H9 (cell line): Measurements from ENCODE around the gene PAX9. TPM values are rescaled to one million over a fixed set of nuclear protein-coding genes. Genes with fewer than 3 reads are reported as not detected.

Source experiments
- DNase-seq: peaks from one replicate; pipeline ENCODE4 v3.0.0-alpha.2; 2017
- H2AFZ ChIP-seq: one replicate; pipeline ENCODE4 v1.6.1; 2013; ENCODE audit warnings: mild to moderate bottlenecking, low read length, control low read depth, moderate library complexity
- H2AK5ac ChIP-seq: 2 replicates; pipeline ENCODE4 v1.6.1; 2013; ENCODE audit warnings: low read length, control low read depth, mixed read lengths; ENCODE audit not compliant: insufficient read length
- H2BK120ac ChIP-seq: one replicate; pipeline ENCODE4 v1.6.1; 2013; ENCODE audit warnings: low read depth, mild to moderate bottlenecking, low read length, control low read depth, inconsistent platforms; ENCODE audit not compliant: poor library complexity, severe bottlenecking
- H2BK12ac ChIP-seq: 2 replicates; pipeline ENCODE4 v1.6.1; 2013; ENCODE audit warnings: low read length, control low read depth, mixed read lengths, low read depth; ENCODE audit not compliant: insufficient read length
- H2BK15ac ChIP-seq: 2 replicates; pipeline ENCODE4 v1.6.1; 2013; ENCODE audit warnings: low read depth, low read length, control low read depth
- H2BK20ac ChIP-seq: one replicate; pipeline ENCODE4 v1.6.1; 2013; ENCODE audit warnings: low read depth, mild to moderate bottlenecking, low read length, control low read depth, inconsistent platforms; ENCODE audit not compliant: poor library complexity, severe bottlenecking
- H2BK5ac ChIP-seq: 2 replicates; pipeline ENCODE4 v1.6.1; 2013; ENCODE audit warnings: low read length, control low read depth, mixed read lengths; ENCODE audit not compliant: insufficient read length
- H3K14ac ChIP-seq: 2 replicates; pipeline ENCODE4 v1.6.1; 2013; ENCODE audit warnings: low read length, control low read depth; ENCODE audit not compliant: insufficient read depth
- H3K18ac ChIP-seq: 2 replicates; pipeline ENCODE4 v1.6.1; 2013; ENCODE audit warnings: low read depth, mild to moderate bottlenecking, mixed read lengths, low read length, control low read depth; ENCODE audit not compliant: insufficient read length
- H3K23ac ChIP-seq: 2 replicates; pipeline ENCODE4 v1.6.1; 2013; ENCODE audit warnings: low read length, control low read depth, mixed read lengths, low read depth; ENCODE audit not compliant: insufficient read length
- H3K23me2 ChIP-seq: 2 replicates; pipeline ENCODE4 v1.6.1; 2013; ENCODE audit warnings: low read depth, mild to moderate bottlenecking, mixed read lengths, low read length, control low read depth; ENCODE audit not compliant: insufficient read length, poor library complexity, severe bottlenecking
- H3K27ac ChIP-seq: 2 replicates; pipeline ENCODE4 v1.5.1; 2013; ENCODE audit warnings: low read length, control low read depth, mixed read lengths, low read depth; ENCODE audit not compliant: insufficient read length
- H3K27me3 ChIP-seq: 2 replicates; pipeline ENCODE4 v1.6.1; 2013; ENCODE audit warnings: low read length, control low read depth, inconsistent platforms; ENCODE audit not compliant: insufficient read depth
- H3K4ac ChIP-seq: 2 replicates; pipeline ENCODE4 v1.6.1; 2013; ENCODE audit warnings: low read depth, mild to moderate bottlenecking, control low read depth, inconsistent platforms, low read length, moderate library complexity
- H3K4me1 ChIP-seq: 2 replicates; pipeline ENCODE4 v1.6.1; 2013; ENCODE audit warnings: low read length, control low read depth, inconsistent platforms; ENCODE audit not compliant: insufficient read depth
- H3K4me2 ChIP-seq: 2 replicates; pipeline ENCODE4 v1.6.1; 2013; ENCODE audit warnings: low read length, control low read depth, mixed read lengths; ENCODE audit not compliant: insufficient read length, insufficient read depth
- H3K56ac ChIP-seq: 2 replicates; pipeline ENCODE4 v1.6.1; 2013; ENCODE audit warnings: low read depth, mild to moderate bottlenecking, mixed read lengths, low read length, control low read depth; ENCODE audit not compliant: insufficient read length
- H3K79me1 ChIP-seq: 2 replicates; pipeline ENCODE4 v1.6.1; 2013; ENCODE audit warnings: low read depth, mild to moderate bottlenecking, moderate library complexity, low read length, control low read depth, inconsistent platforms; ENCODE audit not compliant: insufficient read depth, poor library complexity, severe bottlenecking
- H3K79me2 ChIP-seq: 2 replicates; pipeline ENCODE4 v1.6.1; 2013; ENCODE audit warnings: low read length, control low read depth, inconsistent platforms; ENCODE audit not compliant: insufficient read depth
- H3K9ac ChIP-seq: 2 replicates; pipeline ENCODE4 v1.6.1; 2013; ENCODE audit warnings: low read length, control low read depth, mixed read lengths; ENCODE audit not compliant: insufficient read length; ENCODE audit errors: extremely low read depth
- H3K9me3 ChIP-seq: one replicate; pipeline ENCODE4 v1.6.1; 2013; ENCODE audit warnings: low read depth, low read length, inconsistent platforms; ENCODE audit not compliant: control insufficient read depth
- H3T11ph ChIP-seq: one replicate; pipeline ENCODE4 v1.6.1; 2013; ENCODE audit warnings: mild to moderate bottlenecking, low read length, control low read depth, inconsistent platforms
- H4K20me1 ChIP-seq: one replicate; pipeline ENCODE4 v1.6.1; 2013; ENCODE audit not compliant: control insufficient read depth, insufficient read length, insufficient read depth
- H4K5ac ChIP-seq: 2 replicates; pipeline ENCODE4 v1.6.1; 2013; ENCODE audit warnings: low read depth, mild to moderate bottlenecking, mixed read lengths, low read length, control low read depth; ENCODE audit not compliant: insufficient read length
- H4K8ac ChIP-seq: replicated peaks from 2 replicates; pipeline ENCODE4 v1.6.1; 2013; ENCODE audit warnings: low read length, control low read depth, mixed read lengths, low read depth; ENCODE audit not compliant: insufficient read length
- H4K91ac ChIP-seq: 2 replicates; pipeline ENCODE4 v1.6.1; 2013; ENCODE audit warnings: low read depth, mild to moderate bottlenecking, moderate library complexity, mixed read lengths, low read length, control low read depth; ENCODE audit not compliant: insufficient read length
- H3K27ac Mint-ChIP-seq, 3 experiments: 2 replicates in 2 of 3; 3 replicates in 1 of 3; pipeline ENCODE4 v1.8.0; 2020 to 2021; ENCODE audit warnings: mixed read lengths in 3 of 3, mild to moderate bottlenecking in 1 of 3, moderate library complexity in 1 of 3
- H3K27me3 Mint-ChIP-seq: 2 replicates; pipeline ENCODE4 v1.8.0; 2021; ENCODE audit warnings: low read depth, mild to moderate bottlenecking, moderate library complexity, mixed read lengths
- H3K36me3 Mint-ChIP-seq, 3 experiments: 2 replicates in 2 of 3; 3 replicates in 1 of 3; pipeline ENCODE4 v1.8.0; 2020 to 2021; ENCODE audit warnings: low read depth in 3 of 3, mixed read lengths in 3 of 3; ENCODE audit not compliant: insufficient read depth in 1 of 3
- H3K4me1 Mint-ChIP-seq, 2 experiments: 2 replicates each; pipeline ENCODE4 v1.8.0; 2020; ENCODE audit warnings: mixed read lengths in 2 of 2
- H3K4me3 Mint-ChIP-seq, 2 experiments: 2 replicates in 1 of 2; 3 replicates in 1 of 2; pipeline ENCODE4 v1.8.0; 2020 to 2021; ENCODE audit warnings: mild to moderate bottlenecking in 2 of 2, mixed read lengths in 2 of 2, moderate library complexity in 1 of 2
- H3K9me3 Mint-ChIP-seq, 2 experiments: 2 replicates in 1 of 2; 3 replicates in 1 of 2; pipeline ENCODE4 v1.8.0; 2020; ENCODE audit warnings: mild to moderate bottlenecking in 2 of 2, mixed read lengths in 2 of 2, moderate library complexity in 1 of 2
- CTCF ChIP-seq: fragments of 200-600 bp; sonication (generic); conservative IDR thresholded peaks from 3 replicates; pipeline ENCODE4 v1.8.0; 2021; ENCODE audit warnings: antibody characterized with exemption, mild to moderate bottlenecking
- WGBS: extraction: QIAGEN DNeasy Blood & Tissue Kit; methylation state at CpG from one replicate; pipeline ENCODE4 v1.1.7; 2013; ENCODE audit warnings: missing lambda C conversion rate, low lambda C conversion rate, mixed read lengths; ENCODE audit not compliant: insufficient read length; ENCODE audit errors: extremely low coverage; 5-methylcytosine and 5-hydroxymethylcytosine counted together
- total RNA-seq: library from RNA; stranded (reverse); gene quantifications from 2 replicates; pipeline ENCODE4 v1.2.1, GENCODE V29; 2021

The PAX9 gene
- total RNA-seq, 1 experiment from 2014 or later = not detected

- no peaks in the 10 kb centered on the region for H4K20me1 ChIP-seq
- H3K27me3 Mint-ChIP-seq = no peaks in the 10 kb centered on the region; the same call in 1 of the 2 replicates
Measured at GRCh38 chr14:36716614-36717184, 55.0 kb downstream of the PAX9 start.

More at GRCh38 chr14:36716614-36717184, 55.0 kb downstream of the PAX9 start:
- no peaks in the 10 kb centered on the region for H3K36me3 Mint-ChIP-seq
- Histone ChIP-seq H3K9ac (no peak overlapping the region), H4K5ac (no peak overlapping the region), H3K18ac (no peak overlapping the region), H3K4ac (no peak overlapping the region), H2AK5ac (no peak overlapping the region), H3T11ph (no peak overlapping the region), H3K79me2 (no peaks in the 10 kb centered on the region), H3K79me1 (no peaks in the 10 kb centered on the region), H3K14ac (no peak overlapping the region), H3K4me2 (no peak overlapping the region), H2BK15ac (no peak overlapping the region), H3K23me2 (no peaks in the 10 kb centered on the region), H3K27ac (no peak overlapping the region), H3K56ac (no peak overlapping the region), H2BK120ac (no peak overlapping the region), H3K23ac (no peak overlapping the region), H3K27me3 (no peaks in the 10 kb centered on the region), H2BK5ac (no peak overlapping the region), H2BK12ac (no peak overlapping the region), H2BK20ac (no peak overlapping the region), H3K4me1 (peaks cover 3% of the 10 kb centered on the region; the same call in 1 of the 2 replicates), H4K91ac (no peak overlapping the region), H3K9me3 (no peaks in the 10 kb centered on the region), H4K8ac (no peak overlapping the region), H2AFZ (no peak overlapping the region)
- WGBS = no CpG with 5 or more reads among the region's 7 CpGs
- peaks cover 11 to 12% of the 10 kb centered on the region in 2 experiments for H3K4me1 Mint-ChIP-seq
- H3K27ac Mint-ChIP-seq = no peak overlapping the region
- TF ChIP-seq CTCF = no peak
- H3K9me3 Mint-ChIP-seq = no peaks in the 10 kb centered on the region
- H3K4me3 Mint-ChIP-seq = no peak overlapping the region
- no peak for DNase-seq
